Fibroblast of villous mesenchyme (primary cell): Measurements from ENCODE around the gene CHAT. TPM values are rescaled to one million over a fixed set of nuclear protein-coding genes. Genes with fewer than 3 reads are reported as not detected.

Experiments
- DNase-seq: peaks from one replicate; pipeline ENCODE4 v3.0.0-alpha.2; 2010; ENCODE audit warnings: low read depth
- H3K4me3 ChIP-seq: 2 replicates; pipeline ENCODE4 v1.5.1; 2011; ENCODE audit warnings: low read depth, mild to moderate bottlenecking, low read length
- total RNA-seq: library from RNA; depleted of rRNA; stranded (reverse); fragments of >200 nt; gene quantifications from 2 replicates; pipeline ENCODE4 v1.2.3, GENCODE V29; 2012
- TF ChIP-seq, protein P1 (sequence below): IDR thresholded peaks from 2 replicates; pipeline ENCODE4 v1.5.1; 2012; ENCODE audit warnings: low read depth, mild to moderate bottlenecking, low read length; ENCODE audit not compliant: insufficient read depth

CHAT gene
- total RNA-seq, 1 donor: not detected

DNA sequence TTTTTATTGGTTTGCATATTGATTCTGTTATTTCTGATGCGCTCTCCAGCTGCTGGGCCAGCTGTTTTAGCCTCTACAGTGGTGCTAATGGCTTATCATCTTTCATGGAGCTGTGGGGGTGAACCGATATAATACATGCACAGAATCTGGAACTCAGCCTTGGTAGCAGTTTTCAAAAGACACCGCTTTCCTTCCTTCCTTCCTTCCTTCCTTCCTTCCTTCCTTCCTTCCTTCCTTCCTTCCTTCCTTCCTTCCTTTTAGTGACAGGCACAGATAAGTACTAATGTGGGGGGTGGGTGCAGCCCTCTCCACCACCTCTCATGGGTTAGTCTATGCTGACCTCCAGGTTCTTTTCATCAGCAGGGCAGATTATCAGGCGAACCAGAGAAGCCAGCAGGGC lies 33.7 kb downstream of the CHAT start:
- no peak for DNase-seq

DNA sequence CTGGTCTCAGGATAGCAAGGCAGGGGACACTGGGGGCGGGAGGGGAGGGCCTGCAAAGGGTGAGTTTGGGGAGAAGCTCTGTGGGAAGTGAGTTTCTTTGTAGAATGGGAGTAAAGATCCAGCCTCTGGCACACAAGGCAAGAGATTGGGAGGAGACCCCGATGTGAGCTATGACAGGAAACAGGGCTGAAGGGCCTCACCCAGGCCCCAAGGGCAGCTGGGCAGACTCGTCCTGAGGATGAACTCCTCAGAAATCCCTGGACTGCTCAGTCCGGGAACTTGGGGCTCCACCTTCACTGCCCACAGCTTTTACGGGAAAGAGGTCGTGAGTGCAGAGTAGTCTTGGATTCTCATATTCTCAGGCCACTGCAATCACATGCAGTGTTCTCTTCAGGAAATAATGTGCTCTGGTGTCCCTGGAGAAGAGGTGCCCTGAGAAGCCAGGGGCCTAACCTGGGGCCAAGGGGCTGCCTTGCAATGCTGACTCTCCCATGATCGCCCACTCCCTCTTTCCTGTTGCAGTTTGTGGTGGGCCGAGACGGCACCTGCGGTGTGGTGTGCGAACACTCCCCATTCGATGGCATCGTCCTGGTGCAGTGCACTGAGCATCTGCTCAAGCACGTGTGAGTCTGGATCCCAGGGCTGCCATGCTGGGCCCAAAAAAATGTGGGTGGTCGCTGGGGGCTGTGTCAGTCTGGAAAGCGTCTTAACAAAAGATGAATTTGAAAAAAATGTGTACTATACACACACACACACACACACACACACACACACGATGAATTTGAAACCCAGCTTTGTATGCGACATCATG lies 34.4 kb downstream of the CHAT start:
- H3K4me3 ChIP-seq: no peak overlapping the region
- DNase-seq: no peak
- TF ChIP-seq, protein P1, sequence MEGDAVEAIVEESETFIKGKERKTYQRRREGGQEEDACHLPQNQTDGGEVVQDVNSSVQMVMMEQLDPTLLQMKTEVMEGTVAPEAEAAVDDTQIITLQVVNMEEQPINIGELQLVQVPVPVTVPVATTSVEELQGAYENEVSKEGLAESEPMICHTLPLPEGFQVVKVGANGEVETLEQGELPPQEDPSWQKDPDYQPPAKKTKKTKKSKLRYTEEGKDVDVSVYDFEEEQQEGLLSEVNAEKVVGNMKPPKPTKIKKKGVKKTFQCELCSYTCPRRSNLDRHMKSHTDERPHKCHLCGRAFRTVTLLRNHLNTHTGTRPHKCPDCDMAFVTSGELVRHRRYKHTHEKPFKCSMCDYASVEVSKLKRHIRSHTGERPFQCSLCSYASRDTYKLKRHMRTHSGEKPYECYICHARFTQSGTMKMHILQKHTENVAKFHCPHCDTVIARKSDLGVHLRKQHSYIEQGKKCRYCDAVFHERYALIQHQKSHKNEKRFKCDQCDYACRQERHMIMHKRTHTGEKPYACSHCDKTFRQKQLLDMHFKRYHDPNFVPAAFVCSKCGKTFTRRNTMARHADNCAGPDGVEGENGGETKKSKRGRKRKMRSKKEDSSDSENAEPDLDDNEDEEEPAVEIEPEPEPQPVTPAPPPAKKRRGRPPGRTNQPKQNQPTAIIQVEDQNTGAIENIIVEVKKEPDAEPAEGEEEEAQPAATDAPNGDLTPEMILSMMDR: no peak

More for the DNA sequence above, 33.7 kb downstream of the CHAT start:
- TF ChIP-seq, protein P1: no peak
- no peak overlapping the region for H3K4me3 ChIP-seq

DNA sequence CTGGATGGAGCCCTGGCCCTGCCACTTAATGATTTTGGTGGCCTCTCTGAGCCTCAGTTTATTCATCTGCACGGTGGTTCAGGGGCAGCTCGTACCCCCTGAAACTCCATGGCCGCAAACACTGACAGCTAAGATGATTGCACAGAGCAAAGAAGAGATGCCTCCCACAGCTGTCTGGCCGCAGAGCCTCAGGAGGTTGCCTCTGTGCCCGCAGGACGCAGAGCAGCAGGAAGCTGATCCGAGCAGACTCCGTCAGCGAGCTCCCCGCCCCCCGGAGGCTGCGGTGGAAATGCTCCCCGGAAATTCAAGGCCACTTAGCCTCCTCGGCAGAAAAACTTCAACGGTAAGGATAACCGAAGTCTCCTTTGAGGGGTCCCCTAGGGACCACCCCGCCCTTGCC lies 35.5 kb downstream of the CHAT start:
- TF ChIP-seq, protein P1: no peak
- no peak for DNase-seq
- no peak overlapping the region for H3K4me3 ChIP-seq

DNA sequence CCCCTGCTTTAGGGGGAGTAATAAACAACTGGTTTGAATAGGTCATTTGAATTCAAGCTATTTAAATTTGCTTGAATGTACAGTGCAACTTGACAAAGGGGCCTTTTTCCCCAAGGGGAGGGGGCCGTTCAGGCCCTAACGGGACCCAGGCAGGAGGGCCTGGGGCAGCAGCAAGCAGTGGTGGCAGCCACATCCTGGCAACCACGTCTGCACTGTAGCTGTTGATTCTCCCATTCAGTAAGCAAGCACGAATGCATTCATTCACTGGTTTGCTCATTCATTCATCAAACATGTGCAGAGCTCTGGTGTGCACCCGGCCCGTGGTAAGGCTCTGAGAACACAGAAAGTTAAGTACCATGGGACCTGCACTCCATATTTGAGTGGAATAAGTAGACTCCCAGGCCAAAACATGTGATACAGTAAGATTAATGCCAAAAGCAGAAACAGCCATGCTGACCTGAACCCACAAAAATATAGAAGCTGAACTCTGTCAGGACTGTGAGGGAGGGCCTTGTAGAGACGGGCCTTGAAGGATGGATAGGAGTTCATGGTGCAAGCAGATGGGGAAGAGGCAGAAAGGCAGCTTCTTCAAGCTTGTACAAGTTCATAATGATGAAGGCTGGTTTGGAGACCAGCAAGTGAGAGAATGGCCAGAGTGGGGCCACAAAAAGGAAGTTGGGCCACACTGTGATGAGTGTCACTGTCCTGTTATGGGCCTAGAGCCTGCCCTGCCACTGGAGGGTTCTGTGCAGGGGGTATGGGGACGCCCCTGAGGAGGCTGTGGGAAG lies 36.3 kb downstream of the CHAT start:
- TF ChIP-seq, protein P1: no peak
- H3K4me3 ChIP-seq: no peak overlapping the region
- DNase-seq: no peak

DNA sequence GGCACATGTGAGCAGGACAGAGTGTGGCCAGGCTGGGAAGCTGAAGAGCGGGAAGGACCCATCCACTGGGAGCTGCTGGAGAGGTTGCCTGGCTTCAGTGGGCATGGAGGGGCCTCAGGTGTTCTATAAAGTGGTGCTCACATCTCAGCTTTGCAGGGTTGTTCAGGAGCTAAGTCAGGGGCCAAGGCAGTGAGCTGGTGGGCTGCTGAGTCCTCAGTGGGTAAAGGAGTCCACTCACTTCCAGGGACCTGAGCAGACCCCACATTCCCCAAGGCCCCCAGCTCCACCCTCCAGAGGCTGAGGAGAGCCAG lies 36.8 kb downstream of the CHAT start:
- H3K4me3 ChIP-seq: no peak overlapping the region
- DNase-seq: no peak
- TF ChIP-seq, protein P1: no peak

DNA sequence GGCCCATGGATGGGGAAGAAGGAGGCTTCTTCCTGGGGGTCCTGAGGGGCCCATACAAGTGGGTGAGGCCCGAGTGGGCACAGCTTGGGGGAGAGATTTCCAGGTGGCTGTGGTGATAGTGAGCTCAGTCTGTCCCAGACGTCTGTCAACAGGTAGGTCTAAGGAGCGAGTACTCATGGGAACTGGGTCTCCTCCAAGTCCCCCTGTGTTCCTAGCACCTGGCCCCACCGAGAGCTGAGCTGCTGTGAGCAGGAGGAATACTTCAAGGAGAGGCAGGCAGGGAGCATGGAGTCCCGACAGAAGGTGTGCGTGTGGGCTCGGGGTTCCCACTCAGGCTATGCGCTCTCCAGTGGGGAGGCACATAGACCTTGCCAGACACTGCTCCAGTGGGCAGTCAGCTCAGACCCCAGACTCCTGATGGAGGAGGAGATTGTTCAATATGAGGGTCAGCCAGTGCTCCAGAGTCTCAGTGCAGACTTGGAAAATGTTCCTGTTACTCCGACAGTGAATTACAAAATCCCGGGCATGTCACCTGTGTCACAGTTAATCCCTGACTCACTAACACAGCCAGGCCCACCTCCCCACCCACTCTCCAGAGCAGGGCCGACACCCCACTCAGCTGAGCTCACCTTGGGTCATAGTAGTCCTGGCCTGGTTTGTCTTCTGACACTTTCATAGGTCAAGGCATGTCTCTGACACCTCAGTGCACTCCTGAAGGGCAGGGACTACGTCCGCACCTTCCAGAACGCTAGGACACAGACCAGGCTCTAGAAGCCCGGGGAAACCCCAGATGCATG lies 37.4 kb downstream of the CHAT start:
- no peak overlapping the region for H3K4me3 ChIP-seq
- DNase-seq: no peak
- TF ChIP-seq, protein P1: no peak
